ENCODE results near the gene ETF1.

The ETF1 gene

DNA sequence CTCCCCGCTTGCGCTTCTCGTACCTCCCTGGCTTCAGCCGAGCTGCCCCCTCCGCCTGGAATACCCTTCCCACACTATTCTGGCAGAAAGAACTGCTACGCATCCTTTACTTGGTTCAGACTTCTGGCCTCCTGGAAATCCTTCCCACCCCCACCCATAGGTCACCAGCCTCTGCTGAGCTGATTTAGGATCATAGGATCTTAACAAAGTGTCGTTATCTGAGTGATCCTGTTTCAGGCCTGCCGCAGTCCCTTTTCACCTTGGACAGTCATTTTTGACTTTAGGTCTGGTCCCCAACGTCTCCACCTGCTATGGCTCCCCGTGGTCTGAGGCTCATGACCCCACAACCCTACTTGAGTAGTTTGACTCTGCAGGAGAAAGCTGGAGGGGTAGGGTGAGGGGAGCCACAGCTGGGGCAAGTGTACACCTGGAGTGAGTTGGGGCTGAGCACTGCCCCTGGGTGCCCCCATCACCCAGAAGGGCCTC is 50.4 kb downstream of the ETF1 start:
- TF ChIP-seq, protein P1, sequence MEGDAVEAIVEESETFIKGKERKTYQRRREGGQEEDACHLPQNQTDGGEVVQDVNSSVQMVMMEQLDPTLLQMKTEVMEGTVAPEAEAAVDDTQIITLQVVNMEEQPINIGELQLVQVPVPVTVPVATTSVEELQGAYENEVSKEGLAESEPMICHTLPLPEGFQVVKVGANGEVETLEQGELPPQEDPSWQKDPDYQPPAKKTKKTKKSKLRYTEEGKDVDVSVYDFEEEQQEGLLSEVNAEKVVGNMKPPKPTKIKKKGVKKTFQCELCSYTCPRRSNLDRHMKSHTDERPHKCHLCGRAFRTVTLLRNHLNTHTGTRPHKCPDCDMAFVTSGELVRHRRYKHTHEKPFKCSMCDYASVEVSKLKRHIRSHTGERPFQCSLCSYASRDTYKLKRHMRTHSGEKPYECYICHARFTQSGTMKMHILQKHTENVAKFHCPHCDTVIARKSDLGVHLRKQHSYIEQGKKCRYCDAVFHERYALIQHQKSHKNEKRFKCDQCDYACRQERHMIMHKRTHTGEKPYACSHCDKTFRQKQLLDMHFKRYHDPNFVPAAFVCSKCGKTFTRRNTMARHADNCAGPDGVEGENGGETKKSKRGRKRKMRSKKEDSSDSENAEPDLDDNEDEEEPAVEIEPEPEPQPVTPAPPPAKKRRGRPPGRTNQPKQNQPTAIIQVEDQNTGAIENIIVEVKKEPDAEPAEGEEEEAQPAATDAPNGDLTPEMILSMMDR (IDR thresholded peaks at IDR 0.05; ENCODE audit: extremely low read depth, missing control alignments) = no peak
- no peak for DNase-seq (ENCODE audit: low spot score)

DNA sequence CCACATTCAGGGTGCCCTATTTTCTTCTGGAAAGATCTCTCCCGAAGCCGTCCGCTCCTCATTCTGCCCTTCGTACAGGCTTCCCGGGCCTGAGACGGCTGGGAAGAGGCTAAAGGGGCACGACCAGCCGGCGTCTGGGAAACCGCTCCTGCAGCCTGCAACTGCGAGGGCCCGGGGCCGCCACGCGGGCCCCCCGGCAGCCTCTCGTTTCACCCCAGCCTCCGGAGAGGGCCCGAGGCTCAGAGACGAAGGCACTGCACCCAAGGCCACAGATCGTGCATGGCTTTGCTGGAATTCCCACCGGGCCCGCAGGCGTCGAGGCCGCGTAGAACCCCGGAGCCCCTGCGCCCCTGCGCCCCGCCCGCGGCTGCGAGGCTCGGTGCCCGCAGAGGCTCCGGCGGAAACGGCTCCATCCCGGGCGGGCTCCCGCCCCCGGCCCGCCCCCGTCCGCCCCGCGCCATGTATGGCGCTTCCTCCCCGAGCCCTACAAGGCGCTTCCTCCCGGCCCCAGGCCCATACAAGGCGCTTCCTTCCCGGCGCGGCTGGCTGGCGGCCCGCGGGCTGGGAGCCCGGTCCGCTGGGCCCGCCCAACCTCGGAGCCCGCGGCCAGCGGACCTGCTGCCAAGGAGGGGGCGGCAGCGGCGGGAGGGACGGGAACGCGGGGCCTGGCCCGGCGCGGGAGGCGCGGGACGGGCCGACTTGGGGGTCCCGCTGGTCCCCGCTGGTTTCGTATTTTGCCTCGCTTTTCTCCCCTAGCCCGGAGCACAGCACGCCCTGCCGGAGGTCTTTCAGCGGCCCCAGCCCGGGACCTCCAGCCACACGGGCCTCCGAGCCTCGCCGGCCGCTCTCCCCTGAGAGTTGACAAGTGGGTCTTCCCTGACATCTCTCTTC is 51.1 kb downstream of the ETF1 start:
- TF ChIP-seq, protein P1 (IDR thresholded peaks at IDR 0.05; ENCODE audit: extremely low read depth, missing control alignments) = no peak
- DNase-seq (ENCODE audit: low spot score) = peak; percentile 98

DNA sequence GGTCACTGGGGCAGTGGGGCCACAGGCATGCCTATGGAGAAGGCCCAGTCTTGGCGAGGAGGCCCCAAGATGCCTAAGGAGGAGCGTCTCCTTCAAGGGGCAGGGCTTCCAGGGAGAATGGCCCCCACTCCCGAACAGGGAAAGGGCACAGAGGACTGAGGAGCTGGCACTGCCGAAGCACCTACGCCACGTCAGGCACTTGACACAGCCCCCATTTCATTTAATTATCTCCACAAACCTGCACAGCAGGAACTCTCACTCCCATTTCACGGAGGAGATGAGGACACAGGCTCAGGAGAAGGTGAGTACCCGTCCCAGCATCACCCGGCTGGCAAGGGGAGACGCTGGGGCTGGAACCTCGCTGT is 51.8 kb downstream of the ETF1 start:
- TF ChIP-seq, protein P1 (IDR thresholded peaks at IDR 0.05; ENCODE audit: extremely low read depth, missing control alignments) = no peak
- DNase-seq (ENCODE audit: low spot score) = no peak

DNA sequence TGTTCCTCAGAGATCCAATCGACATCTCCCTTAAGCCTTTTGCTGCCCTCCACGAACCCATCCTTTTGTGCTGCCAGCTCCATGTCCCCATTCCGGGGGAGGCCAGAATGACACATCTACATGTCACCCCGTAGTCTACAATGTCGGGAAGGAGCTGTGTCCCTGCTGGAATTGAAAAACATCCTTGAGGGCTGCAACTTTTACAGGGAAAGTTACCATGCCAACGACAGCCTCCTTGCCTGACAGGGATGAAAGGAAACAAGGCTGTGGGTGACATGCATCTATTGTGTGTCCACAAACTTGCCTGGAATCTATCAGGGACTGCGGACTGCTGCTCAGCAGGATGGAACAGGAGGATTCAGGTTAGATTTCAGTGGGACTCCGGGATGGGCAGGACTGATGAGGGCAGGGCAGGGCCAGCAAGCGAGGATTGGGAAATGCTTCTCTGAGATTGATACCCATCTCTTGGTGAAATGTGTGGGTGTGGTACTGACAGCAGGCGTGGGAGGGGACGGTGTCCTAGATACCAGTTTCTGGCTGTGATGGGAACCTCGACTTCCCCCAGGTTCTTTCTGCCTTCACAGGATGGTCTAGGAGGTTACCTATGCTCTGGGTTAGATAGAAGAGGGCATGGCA is 52.3 kb downstream of the ETF1 start:
- TF ChIP-seq, protein P1 (IDR thresholded peaks at IDR 0.05; ENCODE audit: extremely low read depth, missing control alignments) = no peak
- no peak for DNase-seq (ENCODE audit: low spot score)

DNA sequence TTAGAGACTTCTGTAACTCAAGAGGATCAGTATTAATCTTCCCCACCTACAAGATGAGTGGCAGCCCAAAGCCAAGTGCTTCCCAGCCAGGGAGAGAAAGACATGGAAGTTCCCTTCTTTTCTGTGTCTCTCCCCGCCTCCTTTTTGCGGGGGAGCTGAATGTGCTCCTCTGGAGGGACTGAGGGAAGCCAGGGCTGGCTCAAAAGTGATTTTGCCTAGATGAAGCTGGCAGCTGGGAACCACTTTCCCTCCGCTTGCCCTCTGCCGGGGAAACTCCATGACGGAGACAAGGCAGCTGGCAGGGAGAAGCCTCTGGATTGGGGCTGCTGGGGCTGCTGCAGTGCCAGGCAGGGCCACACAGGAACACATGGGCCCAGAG is 53.4 kb downstream of the ETF1 start:
- no peak for DNase-seq (ENCODE audit: low spot score)
- TF ChIP-seq, protein P1 (IDR thresholded peaks at IDR 0.05; ENCODE audit: extremely low read depth, missing control alignments) = no peak

DNA sequence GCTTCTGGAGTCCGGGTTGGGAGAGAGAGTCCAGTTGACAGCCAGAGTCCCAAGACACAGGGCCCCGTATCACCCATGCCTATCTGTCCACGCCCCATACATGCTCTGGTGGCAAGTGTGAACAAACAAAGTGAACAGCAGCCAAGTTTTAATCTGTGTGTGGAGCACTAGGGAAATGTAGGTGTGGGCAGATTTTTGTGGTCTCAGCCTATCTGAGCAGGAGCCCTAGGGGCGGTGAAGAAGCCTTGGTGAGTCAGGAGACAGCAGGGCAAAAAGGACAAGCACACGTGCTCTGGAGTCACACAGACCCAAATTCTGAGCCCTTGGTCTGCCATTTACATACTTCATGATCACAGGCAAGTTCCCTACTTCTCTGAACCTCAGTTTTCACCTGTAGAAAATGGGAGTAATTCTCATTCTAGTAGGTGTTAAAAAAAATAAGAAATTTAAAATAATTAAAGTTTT is 54.5 kb downstream of the ETF1 start:
- TF ChIP-seq, protein P1 (IDR thresholded peaks at IDR 0.05; ENCODE audit: extremely low read depth, missing control alignments) = no peak
- DNase-seq (ENCODE audit: low spot score) = no peak

DNA sequence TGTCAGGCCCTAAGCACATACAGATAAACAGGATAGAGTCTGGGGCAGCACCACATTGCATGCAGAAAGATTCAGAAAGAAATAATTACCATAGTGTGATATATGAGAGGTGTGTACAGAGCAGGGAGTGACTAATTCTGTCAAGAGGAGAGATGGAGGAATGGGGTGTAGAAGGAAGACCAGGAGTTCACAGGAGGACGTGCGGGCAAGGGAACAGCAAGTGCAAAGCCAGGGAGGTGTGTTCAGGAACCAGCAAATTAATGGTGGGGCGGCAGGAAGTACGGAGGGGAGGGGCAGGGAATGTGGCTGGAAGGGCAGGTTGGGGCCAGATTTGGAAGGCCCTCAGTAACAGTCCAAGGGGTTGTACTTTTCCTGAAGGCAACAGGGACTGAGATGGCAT is 60.4 kb downstream of the ETF1 start:
- TF ChIP-seq, protein P1 (IDR thresholded peaks at IDR 0.05; ENCODE audit: extremely low read depth, missing control alignments) = no peak
- DNase-seq (ENCODE audit: low spot score) = no peak
